GM12878 (cell line): ENCODE data around the gene EYS.

ENCODE experiments used
- EZH2 ChIP-seq: IDR thresholded peaks from 2 replicates; pipeline ENCODE4 v1.6.1; 2012; ENCODE audit warnings: low read depth, mild to moderate bottlenecking, control low read depth, inconsistent platforms, low read length, borderline replicate concordance; ENCODE audit not compliant: control insufficient read depth
- FOXM1 ChIP-seq: IDR thresholded peaks from 2 replicates; pipeline ENCODE4 v1.6.1; 2012; ENCODE audit warnings: low read depth, mild to moderate bottlenecking, inconsistent platforms, low read length, moderate library complexity
- NFIC ChIP-seq: IDR thresholded peaks from 2 replicates; pipeline ENCODE4 v1.6.1; 2012; ENCODE audit warnings: low read depth, mild to moderate bottlenecking, inconsistent platforms, low read length, moderate library complexity
- NFYA ChIP-seq: IDR thresholded peaks from 2 replicates; pipeline ENCODE4 v1.6.1; 2011; ENCODE audit warnings: low read depth, mild to moderate bottlenecking, low read length, improper control_type of control experiment, borderline replicate concordance
- POLR2A ChIP-seq: IDR thresholded peaks from 2 replicates; pipeline ENCODE4 v1.6.1; 2011; ENCODE audit warnings: low read depth, mild to moderate bottlenecking, low read length
- RAD21 ChIP-seq: IDR thresholded peaks from 2 replicates; pipeline ENCODE4 v1.6.1; 2011; ENCODE audit warnings: mild to moderate bottlenecking, low read depth, low read length, moderate library complexity; ENCODE audit not compliant: insufficient read depth
- RCOR1 ChIP-seq: conservative IDR thresholded peaks from 2 replicates; pipeline ENCODE4 v1.6.1; 2012; ENCODE audit warnings: low read depth, low read length, improper control_type of control experiment
- TF ChIP-seq, protein P1 (sequence below): fragments of 450-650 bp; conservative IDR thresholded peaks from 2 replicates; pipeline ENCODE4 v1.6.1; 2017; ENCODE audit warnings: mild to moderate bottlenecking, moderate library complexity
- TF ChIP-seq, protein P2 (sequence below): IDR thresholded peaks from 2 replicates; pipeline ENCODE4 v1.6.1; 2012; ENCODE audit warnings: mild to moderate bottlenecking, low read depth, low read length
- TF ChIP-seq, protein P3 (sequence below): IDR thresholded peaks from 2 replicates; pipeline ENCODE4 v1.6.1; 2011; ENCODE audit warnings: low read depth, mild to moderate bottlenecking, low read length, moderate library complexity, borderline replicate concordance; ENCODE audit errors: extremely low read depth
- TF ChIP-seq, protein P4 (sequence below): fragments of 450-650 bp; IDR thresholded peaks from 2 replicates; pipeline ENCODE4 v1.6.1; 2017; ENCODE audit warnings: mild to moderate bottlenecking
- TF ChIP-seq, protein P5 (sequence below), 3 experiments: IDR thresholded peaks in 2 of 3; conservative IDR thresholded peaks in 1 of 3; 2 replicates each; pipeline ENCODE4 v1.5.1; 2011; ENCODE audit warnings: low read depth in 3 of 3, low read length in 3 of 3, mild to moderate bottlenecking in 3 of 3, control low read depth in 2 of 3, moderate library complexity in 2 of 3, inconsistent platforms in 1 of 3, mixed read lengths in 1 of 3; ENCODE audit not compliant: control insufficient read depth in 2 of 3, insufficient read depth in 1 of 3; ENCODE audit errors: extremely low read depth in 1 of 3

DNA sequence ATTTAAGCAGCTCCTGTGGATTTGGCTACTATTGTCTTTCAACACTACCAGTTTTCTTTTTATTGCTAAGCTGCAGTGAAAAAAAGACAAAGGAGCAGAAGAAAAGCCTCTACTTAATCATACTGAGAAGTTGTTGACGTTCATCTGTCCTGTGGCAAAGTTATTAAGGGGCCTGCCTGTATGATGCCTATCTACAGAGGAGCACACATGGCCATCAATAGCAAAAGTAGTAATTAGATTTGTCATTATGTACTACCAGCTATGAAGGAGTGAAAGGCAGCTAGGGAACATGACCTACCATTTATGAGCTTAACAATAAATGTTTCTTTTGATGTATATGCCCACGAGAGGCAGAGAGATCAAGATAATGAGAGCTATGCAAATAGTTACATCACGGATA is 1450.5 kb downstream of the EYS start:
- TF ChIP-seq RAD21 (no peak), POLR2A (no peak), NFIC (no peak), RCOR1 (no peak), EZH2 (no peak), NFYA (no peak), FOXM1 (no peak)
- TF ChIP-seq, protein P1, sequence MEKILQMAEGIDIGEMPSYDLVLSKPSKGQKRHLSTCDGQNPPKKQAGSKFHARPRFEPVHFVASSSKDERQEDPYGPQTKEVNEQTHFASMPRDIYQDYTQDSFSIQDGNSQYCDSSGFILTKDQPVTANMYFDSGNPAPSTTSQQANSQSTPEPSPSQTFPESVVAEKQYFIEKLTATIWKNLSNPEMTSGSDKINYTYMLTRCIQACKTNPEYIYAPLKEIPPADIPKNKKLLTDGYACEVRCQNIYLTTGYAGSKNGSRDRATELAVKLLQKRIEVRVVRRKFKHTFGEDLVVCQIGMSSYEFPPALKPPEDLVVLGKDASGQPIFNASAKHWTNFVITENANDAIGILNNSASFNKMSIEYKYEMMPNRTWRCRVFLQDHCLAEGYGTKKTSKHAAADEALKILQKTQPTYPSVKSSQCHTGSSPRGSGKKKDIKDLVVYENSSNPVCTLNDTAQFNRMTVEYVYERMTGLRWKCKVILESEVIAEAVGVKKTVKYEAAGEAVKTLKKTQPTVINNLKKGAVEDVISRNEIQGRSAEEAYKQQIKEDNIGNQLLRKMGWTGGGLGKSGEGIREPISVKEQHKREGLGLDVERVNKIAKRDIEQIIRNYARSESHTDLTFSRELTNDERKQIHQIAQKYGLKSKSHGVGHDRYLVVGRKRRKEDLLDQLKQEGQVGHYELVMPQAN, result no peak
- TF ChIP-seq, protein P2, sequence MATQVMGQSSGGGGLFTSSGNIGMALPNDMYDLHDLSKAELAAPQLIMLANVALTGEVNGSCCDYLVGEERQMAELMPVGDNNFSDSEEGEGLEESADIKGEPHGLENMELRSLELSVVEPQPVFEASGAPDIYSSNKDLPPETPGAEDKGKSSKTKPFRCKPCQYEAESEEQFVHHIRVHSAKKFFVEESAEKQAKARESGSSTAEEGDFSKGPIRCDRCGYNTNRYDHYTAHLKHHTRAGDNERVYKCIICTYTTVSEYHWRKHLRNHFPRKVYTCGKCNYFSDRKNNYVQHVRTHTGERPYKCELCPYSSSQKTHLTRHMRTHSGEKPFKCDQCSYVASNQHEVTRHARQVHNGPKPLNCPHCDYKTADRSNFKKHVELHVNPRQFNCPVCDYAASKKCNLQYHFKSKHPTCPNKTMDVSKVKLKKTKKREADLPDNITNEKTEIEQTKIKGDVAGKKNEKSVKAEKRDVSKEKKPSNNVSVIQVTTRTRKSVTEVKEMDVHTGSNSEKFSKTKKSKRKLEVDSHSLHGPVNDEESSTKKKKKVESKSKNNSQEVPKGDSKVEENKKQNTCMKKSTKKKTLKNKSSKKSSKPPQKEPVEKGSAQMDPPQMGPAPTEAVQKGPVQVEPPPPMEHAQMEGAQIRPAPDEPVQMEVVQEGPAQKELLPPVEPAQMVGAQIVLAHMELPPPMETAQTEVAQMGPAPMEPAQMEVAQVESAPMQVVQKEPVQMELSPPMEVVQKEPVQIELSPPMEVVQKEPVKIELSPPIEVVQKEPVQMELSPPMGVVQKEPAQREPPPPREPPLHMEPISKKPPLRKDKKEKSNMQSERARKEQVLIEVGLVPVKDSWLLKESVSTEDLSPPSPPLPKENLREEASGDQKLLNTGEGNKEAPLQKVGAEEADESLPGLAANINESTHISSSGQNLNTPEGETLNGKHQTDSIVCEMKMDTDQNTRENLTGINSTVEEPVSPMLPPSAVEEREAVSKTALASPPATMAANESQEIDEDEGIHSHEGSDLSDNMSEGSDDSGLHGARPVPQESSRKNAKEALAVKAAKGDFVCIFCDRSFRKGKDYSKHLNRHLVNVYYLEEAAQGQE, result no peak
- TF ChIP-seq, protein P3, sequence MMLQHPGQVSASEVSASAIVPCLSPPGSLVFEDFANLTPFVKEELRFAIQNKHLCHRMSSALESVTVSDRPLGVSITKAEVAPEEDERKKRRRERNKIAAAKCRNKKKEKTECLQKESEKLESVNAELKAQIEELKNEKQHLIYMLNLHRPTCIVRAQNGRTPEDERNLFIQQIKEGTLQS, result no peak
- TF ChIP-seq, protein P4, sequence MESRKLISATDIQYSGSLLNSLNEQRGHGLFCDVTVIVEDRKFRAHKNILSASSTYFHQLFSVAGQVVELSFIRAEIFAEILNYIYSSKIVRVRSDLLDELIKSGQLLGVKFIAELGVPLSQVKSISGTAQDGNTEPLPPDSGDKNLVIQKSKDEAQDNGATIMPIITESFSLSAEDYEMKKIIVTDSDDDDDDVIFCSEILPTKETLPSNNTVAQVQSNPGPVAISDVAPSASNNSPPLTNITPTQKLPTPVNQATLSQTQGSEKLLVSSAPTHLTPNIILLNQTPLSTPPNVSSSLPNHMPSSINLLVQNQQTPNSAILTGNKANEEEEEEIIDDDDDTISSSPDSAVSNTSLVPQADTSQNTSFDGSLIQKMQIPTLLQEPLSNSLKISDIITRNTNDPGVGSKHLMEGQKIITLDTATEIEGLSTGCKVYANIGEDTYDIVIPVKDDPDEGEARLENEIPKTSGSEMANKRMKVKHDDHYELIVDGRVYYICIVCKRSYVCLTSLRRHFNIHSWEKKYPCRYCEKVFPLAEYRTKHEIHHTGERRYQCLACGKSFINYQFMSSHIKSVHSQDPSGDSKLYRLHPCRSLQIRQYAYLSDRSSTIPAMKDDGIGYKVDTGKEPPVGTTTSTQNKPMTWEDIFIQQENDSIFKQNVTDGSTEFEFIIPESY, result no peak
- TF ChIP-seq, protein P5, sequence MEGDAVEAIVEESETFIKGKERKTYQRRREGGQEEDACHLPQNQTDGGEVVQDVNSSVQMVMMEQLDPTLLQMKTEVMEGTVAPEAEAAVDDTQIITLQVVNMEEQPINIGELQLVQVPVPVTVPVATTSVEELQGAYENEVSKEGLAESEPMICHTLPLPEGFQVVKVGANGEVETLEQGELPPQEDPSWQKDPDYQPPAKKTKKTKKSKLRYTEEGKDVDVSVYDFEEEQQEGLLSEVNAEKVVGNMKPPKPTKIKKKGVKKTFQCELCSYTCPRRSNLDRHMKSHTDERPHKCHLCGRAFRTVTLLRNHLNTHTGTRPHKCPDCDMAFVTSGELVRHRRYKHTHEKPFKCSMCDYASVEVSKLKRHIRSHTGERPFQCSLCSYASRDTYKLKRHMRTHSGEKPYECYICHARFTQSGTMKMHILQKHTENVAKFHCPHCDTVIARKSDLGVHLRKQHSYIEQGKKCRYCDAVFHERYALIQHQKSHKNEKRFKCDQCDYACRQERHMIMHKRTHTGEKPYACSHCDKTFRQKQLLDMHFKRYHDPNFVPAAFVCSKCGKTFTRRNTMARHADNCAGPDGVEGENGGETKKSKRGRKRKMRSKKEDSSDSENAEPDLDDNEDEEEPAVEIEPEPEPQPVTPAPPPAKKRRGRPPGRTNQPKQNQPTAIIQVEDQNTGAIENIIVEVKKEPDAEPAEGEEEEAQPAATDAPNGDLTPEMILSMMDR (IDR thresholded peaks at IDR 0.05 in 2 of 3, conservative IDR thresholded peaks at IDR 0.05 in 1 of 3; ENCODE audit: control insufficient read depth in 2 of 3, extremely low read depth in 1 of 3, insufficient read depth in 1 of 3, low read depth in 3 of 3, low read length in 3 of 3), result no peak
